CD1c-positive myeloid dendritic cell (primary cell): ENCODE data around the gene CDH23.

Experiments used
- DNase-seq: peaks from one replicate; pipeline ENCODE4 v3.0.0-alpha.2; 2016; ENCODE audit errors: extremely low spot score

CDH23 gene

DNA sequence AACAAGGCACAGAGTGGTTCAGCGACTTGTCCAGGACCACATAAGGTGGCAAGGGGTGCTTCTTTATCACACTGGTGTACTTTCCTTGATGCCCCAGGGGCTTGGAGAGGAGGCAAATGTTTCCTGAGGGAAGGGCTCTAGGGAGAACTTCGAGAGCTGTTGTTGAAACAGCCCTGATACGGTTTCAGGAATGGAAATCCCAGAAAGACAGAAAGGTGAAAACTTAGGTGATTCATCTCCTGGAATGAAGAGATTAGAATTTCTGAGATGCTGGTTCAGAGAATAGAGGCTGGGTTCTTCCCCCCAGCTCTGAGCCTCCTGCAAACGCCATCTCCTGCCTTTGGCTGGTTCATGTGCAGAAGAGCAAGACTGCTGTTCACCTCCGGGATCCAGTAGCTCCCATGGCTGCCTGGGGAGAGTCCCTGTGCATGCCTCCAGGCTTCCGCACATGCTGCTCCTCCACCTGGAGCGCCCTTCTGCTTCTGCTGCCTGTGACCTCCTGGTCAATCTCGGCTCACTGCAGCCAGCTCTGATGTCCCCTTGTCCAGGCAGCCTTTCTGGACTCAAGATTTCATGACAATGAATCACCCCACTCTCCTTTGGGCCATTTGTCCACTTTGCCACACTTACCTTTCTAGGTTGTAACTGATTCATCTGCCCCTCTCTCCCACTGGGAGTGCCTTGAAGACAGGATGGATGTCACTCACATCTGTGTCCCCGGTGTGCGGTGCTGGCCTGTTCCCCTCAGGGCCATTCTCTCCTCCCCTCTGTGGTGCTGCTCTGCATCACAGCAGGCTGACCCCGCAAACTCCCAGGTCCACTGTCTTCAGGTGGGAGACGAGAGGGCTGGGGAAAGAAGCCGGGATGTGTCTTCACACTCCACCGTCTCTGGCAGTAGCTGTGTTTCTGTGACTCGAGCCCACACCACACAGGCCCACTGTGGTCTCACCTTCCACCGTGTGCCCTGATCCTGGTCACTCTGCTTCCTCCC, 3.6 kb upstream of the CDH23 start:
- DNase-seq, result no peak

DNA sequence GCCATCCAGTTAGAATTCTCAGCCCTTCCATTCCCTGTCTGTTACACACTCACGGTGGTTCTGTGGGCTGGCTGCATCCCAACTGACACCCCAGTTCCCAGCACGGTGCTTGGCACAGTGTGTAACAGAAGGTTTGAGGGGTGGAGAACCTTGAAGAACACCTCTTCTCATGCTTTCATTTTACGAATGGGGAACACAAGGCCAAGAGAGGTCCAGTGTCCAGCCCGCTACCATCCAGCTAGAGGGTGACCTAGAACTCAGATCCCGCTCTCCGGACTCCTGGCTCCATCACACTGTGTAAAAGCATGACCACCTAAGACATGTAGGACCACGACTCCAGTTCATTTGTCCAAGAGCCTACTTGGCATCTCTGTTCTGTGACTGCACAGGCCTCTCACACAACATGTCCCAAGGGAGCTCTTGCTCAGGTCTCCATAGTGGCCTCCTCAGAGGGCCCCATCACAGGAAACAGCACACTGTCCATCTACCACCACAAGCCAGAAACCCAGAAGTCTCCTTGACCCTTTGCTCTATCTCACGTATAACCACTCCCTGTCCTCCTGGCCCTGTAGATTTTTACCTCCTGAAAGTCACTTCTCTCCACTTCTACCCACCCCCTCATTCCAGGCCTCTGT, 2.8 kb upstream of the CDH23 start:
- DNase-seq, result no peak

DNA sequence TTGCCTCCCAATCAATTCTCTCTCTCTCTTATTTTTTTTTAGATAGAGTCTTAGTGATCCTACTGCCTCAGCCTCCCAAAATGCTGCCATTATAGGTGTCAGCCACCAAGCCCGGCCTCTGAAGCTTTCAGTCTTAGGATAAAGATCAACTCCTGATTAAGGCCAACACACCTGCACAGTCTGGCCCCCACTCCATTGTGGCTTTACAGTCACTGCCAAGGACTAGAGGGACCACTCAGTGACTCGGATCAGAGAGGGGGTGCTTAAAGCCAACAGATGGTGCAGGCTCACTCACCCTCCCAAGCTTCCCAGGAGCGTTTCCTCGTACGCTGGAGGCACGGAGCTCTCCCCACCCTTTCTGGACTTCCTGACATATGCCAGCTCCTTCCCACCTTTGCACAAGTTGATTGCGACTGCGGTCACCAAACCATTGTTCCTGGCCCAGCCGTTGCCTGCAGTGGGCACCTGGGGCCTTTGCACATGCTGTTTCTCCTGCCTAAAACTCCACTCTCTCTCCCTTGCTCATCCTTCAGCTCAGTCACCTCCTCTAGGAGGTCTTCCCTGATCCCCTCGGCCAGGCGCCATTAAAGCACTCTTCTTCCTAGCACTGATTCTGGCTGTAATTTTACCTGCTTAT, 1.7 kb upstream of the CDH23 start:
- DNase-seq, result no peak

DNA sequence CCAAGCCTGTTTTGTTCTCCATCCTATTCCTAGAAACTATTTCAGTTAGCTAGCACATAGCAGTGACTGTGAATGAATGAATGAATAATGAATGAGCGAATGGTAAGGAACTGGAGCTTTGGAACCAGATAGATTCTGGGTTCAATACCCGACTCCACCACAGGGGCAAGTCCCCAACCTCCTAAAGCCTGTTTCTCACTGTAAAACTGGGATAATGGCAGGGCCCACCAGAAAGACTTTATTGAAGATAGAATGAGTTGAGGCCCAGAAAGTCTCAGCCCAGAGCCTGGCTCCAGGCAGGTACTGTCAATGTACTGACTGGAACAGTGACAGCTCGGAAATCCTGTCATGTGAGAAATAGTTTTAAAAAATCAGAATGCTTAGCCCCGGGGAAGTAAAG, 1.1 kb upstream of the CDH23 start:
- no peak for DNase-seq

DNA sequence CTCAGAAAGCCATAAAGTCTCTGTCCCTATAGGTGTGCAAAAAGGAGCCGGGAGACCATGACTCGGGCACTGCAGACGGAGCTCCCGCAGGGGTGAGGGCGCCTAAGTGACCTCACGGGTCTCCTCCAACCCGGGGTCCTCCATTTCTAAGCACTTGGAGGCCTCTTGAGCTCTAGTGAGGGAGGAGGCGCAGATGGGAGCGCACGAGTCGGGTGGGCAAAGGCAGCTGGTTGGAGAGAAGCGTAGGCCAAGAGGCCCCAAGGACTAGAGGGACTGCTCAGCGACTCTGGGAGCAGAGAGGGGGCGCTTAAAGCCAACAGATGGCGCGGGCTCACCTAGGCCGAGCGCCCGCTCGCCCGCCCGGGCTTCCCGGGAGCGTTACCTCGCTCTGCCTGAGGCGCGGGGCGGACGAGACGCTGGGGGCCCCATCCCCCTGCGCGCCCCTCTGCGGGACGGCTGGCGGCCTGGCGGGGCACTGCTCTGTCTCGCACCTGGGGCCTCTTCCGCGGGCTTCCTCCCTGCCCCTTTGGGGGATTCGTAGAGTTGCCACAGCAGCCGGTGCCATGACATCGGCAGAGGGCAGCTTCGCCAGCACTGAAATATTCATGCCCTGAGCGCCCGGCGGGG, 523 bp upstream of the CDH23 start:
- no peak for DNase-seq

DNA sequence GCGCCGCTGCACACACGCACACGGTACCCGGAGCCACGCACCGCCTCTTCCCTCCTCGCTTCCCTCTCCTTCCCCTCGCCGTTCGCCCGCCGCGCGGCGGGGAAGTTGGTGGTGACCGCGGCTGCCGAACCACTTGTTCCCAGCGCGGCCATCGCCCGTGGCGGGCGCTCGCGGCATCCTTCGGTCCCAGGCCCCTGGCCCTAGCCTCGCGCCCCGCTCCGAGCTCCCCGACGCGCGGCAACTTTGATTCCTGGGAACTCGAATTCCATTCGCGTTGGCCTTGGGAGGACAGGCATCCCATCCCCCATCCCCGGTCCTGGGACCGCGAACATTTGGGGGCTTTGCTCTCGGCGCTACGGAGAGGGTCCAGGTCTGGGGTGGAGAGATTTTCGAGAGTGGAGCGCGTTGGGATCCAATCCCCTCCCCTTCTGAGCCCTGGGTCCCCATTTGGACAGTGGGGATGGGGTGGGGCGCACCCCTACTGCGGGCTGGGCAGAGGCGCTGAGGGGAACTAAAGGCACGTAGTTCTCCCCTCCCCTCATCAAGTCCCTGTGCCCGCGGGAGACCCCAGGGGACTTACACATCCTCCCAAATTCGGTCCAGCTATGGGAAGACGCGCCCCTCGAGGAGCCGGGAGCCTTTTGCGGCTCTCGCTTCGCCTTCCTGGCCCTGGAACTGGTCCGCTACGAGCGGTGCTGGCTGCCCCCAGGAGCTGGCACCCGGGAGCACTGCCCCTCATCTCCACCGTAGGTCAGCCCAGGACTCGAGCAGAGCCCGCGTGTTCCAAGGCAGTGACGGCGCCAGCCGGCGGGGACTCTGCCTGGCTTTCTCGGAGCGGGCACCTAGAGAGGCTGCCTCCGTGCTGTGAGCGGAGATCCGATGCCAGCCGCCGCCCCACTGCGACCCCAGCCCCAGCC, 834 bp downstream of the CDH23 start:
- DNase-seq, result peak; percentile 74

DNA sequence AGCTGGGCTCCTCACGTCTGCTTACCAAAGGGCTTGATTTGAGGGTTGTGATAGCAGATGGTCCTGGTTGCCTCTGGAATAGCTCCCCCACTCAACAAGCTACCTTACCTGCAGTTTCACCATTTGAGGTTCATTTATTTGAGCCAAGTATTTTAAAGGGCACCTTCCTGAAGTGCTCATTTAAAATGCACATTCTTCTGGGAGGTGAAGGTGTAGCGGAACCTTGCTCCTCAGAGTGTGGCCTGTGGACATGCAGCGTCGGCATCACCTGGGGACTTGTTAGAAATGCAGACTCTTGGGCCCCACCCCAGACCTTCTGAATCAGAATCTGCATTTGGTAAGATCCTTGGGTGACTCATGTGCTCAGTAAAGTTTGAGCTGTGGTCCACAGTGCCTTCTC, 2.3 kb downstream of the CDH23 start:
- DNase-seq, result no peak

DNA sequence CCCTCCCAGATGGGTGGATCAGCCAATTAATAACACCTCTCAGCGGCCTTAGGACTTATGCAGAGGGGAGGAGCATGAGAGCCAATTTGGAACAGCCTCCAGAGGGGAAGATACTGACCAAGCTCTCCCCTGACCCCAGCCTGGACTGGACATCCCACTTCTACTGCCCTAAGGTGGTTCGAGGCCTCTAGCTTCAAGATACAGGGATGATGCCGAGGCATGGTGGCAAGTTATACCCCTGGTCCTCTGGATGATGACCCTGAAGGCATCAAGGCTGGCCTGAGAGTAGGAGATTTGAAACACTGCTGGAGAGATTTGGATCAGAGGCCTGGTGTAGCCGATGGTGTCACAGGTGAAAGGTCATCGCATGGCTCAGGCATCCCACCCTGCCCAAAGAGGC, 3.2 kb downstream of the CDH23 start:
- no peak for DNase-seq

DNA sequence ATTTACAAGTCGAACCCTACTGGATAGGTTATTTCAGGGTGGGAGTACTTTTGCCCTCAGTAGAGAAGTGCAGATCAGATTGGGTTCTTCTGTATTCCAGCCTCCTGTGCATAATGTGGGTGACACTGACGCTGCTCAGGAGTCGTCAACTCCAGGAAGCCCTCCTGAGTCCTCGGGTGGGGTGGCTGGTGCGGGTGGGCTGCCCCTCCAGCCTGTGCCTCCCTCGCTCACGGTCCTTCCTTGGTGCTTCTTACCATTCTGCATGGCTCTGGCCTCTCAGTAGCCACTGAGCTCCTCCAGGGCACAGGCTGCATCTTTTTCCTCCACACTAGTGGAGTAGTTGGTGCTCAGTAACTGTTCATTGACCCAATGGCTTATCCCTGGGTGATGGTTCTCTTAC, 4.3 kb downstream of the CDH23 start:
- no peak for DNase-seq

DNA sequence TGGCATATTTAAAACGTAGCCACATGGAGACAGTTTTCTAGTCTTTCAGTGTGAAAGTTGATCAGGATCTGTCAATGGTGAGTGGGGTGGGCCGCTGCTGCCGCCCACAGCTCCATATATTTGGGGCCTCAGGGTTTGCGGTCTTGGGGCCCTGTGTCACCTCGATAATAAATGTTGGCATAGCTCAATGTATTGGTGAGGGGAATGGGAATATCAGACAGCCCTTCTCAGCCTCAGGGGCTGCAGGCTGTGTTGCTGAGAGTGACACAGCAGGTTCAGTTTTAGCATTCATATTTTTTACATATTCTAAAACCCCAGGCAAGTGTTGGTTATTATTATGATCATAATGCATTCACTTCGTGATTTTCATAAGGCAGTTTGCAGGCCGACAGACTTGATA, 5.3 kb downstream of the CDH23 start:
- no peak for DNase-seq

DNA sequence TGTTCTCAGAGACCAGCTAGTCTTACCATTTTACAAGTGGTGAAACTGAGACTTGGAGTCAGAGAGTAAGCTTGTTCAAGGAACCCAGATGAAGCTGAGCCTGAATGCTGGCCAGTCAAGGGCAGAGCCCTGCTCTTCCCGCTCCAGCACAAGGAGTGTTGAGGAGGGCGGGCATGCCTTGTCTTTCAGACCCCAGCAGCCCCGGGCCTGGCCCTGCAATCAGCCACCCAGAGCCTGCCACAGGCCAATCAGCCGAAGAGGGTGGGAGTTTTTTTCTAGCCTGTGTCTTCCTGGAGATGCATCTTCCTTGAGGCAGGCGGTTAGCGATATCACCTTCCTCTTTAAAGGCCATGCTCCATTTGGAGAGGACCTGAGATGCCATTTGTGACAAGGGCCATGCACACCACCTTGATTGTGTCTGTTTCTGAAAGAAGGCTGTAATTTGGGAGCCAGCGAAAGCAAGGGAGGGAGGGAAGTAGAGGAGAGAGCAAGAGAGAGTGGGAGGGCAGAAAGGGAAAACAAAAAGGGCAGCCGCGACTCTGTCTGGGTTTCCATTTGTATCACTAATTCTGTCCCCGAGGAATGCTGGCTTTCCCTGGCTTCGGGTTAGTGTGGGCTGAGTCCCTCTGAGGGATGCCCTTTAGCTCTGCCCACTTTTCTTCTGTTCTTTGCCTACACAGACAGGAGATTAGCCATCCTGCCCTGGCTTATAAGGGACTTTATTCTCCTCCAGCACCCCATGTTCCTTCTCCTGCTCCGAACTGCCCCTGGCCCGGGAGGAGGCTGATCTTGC, 8.0 kb downstream of the CDH23 start:
- DNase-seq, result no peak

DNA sequence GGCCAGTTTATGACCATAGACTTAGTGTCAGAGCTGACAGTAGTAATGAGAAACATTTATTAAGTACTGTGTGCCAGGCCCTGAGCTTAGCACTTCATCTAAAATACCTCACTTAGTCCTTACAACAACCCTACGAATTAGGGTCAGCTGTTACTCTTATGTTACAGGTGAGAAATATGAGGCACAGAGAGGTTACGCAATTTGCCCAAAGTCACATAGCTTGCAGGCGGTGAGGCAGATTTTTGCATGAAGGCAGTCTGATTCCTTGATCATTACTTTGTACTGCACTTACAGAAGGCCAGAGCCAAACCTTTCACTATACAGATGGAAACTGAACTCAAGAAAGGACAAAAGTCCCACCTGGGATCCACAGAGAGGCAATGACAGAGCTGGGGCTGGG, 10.2 kb downstream of the CDH23 start:
- DNase-seq, result no peak

DNA sequence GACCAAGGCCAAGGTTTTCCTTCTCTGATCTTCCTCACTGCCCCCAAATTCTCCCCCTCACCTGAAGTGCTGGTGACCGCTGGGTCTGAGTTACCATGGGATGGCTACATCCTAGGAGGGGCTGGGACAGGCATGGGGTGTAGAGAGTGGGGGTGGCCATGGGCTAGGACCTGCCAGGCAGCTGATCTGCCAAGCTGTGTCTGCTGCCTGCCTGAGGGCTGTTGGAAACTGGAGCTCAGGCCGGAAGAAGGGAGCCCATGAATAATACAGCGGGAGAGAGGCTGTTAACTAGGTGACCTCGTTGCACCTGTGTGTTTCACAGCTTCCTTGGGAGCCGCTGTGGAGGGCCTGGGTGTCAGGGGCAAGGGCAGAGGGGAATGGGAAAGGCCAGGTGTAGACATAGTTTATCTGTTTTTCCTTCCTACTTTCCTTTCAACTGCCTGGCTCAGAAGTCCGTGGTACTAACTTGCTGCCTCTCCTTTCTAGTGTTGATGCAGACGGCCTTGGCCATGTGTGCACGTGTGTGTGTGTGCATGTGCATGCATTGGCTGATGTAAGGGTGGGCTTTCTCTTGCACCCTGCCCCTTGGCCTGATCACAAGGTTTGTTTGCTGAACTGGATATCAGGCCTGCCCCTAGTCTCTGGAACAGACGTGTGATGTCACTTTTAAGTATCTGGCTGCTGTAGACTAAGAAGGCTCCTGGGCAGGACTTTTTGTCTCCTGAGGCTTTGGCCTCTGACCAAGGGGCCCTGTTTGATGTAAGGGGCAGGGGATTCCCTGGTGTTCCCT, 11.9 kb downstream of the CDH23 start:
- DNase-seq, result no peak

DNA sequence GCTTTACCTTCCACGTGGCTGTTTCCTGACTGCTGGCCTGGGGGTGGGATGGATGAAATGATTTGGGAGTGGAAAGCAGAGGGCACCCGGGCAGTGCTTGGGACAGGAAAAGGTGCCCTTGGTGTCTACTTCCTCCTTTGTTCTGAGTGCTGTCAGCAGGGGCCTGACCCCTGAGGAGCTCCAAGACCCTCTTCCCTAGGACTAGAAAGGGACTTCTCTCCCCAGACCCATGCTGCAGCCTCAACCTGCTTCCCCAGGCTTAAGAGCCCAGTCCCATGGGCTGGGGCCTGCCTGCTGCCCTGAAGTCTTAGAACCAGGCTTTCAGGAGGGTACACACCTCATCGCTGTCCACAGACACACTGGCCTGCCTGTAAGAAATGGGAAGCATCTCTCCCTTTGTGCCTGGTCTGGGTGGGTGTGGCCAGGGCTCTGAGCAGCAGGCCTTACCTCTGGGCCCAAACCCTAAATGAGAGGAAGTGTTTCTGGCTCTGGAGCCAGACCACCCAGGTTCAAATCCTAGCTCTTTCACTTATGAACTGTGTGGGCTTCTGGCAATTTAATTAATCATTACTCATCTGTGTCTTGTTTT, 12.9 kb downstream of the CDH23 start:
- DNase-seq, result no peak

DNA sequence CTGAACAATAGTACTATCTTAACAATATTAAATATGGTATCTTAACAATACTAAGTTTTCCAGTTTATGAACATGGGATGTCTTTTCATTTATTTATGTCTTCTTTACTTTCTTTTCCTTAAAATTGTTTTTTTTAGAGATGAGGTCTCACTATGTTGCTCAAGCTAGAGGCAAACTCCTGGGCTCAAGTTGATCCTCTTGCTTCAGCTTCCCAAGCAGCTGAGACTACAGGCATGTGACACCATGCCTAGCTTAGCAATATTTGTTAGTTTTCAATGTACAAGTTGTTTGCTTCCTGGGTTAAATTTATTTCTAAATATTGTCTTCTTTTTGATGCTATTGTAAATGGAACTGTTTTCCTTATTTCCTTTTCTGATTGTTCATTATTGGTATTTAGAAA, 16.9 kb downstream of the CDH23 start:
- no peak for DNase-seq

DNA sequence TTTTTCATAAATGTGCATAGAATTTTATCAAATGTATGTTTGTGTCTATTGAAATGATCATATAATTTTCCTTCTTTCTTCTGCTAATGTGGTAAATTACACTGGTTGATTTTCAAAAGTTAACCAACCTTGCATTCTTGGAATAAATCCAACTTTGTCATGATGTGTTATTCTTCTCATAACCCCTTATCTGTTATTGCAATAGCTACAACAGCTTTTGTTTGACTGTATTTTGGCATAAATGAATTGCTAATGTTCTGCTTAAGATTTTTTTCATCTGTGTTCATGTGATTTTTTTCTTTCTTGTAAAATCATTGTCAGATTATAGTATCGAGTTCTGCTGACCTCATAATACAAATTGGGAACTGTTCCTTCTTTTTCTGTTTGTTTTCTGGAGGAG, 17.6 kb downstream of the CDH23 start:
- no peak for DNase-seq

DNA sequence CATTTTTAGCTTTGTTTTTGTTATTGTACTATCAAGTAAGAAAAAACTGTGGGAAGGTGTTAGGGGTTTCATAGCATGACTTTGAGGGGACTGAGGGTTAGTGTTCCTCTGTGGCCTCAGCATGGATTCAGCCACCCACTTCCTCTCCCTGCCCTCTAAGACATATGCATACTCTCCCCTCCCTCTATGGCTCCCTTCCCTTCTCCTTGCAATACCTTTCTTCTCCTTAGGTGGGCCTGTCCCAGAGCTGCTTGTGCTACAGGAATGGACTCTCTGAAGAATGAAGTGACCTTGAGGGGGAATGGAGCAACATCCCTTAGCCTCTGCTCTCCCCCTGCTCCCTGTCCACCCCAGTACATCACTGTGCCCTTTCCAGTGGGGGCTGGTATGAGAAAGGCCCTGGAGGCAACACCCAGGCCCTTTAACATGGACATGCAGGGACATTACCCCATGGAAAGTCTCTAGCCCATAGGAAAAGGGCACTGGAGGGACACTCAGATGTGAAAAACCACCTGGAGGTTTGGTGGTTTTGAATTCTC, 22.4 kb downstream of the CDH23 start:
- DNase-seq, result no peak

DNA sequence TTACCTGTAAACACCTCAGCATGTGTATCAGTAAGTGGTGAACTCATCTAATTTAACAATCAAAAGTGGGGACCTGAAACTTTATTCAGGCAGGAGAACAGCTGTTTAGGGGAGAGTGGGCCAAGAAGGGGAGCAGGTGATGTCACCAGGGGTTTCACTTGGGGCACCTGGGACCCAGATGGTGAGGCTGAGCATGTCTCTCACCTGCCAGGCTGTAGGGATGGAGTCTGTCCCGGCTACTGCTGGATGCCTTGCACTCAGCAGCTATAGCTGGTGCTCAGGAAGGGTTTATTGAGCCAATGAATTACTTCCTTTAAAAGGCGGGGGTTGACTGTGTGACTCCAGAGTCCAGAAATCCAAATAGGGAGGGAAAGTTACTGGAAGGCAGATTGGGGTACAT, 23.0 kb downstream of the CDH23 start:
- DNase-seq, result no peak

DNA sequence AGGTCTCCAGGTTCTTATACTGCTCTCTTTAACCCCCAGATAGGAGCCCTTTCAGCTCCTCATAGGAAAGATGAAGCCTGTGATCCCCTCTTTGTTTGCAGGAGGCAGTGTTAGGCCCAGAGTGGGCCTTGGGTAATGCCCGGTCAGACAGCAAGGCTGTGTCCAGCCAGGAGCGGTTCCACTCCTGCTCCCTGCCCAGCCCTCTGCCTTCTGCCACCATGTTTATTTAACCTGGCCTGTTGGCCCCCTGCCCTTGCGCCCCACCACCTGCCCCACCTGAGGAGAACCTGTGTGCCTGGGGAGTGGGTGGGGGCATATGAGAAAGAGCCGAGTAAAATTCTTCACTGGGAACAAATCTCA, 24.3 kb downstream of the CDH23 start:
- DNase-seq, result no peak
